ENCODE data around the gene PDE8A. TPM values are rescaled to one million over a fixed set of nuclear protein-coding genes. Genes with fewer than 3 reads are reported as not detected.

PDE8A gene
- total and polyA plus RNA-seq, 2 of the 4 experiments (the other 2 are of a cell fraction), result 32.4 to 35.9 TPM

DNA sequence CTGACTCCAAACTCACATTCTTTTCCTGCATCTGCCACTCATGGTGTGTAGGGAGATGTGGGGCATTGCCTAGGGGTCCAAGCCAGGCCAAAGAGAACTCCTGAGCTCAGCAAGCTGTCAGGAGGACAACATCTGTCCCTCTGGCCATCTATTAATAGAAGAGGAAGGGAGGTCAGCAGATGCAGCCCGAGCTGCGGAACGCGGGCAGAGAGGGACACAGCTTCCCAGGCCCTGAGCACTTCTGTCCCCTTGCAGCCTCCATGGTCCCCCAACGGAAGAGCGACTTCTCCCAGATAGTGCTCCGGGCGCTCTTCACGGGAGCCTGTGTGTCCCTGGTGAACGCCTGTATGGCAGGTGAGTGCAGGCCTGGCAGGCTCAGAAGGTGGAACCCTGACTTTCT is 37.3 kb upstream of the PDE8A start:
- intact Hi-C loops (cut with micrococcal nuclease), result no loop called here
- in situ Hi-C loops (cut with MboI; ENCODE audit: low sequenced_read_pairs), result no loop called here

More for the DNA sequence above, 37.3 kb upstream of the PDE8A start:
- DNase-seq (no peak), ATAC-seq (ENCODE audit: low read depth) (no peak)
- H4K8ac ChIP-seq (ENCODE audit: low read depth in 2 of 2, low read length in 2 of 2), result no peak overlapping the region
- H3K4me2 ChIP-seq (ENCODE audit: low read depth, low read length), result no peak overlapping the region
- H3K36me3 ChIP-seq (ENCODE audit: control insufficient read depth, insufficient read depth, low read length), result no peaks in the 10 kb centered on the region
- no peaks in the 10 kb centered on the region; a peak in 1 of 4 replicates for H3K79me1 ChIP-seq (ENCODE audit: low read depth in 1 of 2, low read length in 2 of 2)
- H3K18ac ChIP-seq (ENCODE audit: low read depth, low read length), result no peak overlapping the region
- WGBS, 2 experiments (ENCODE audit: extremely low coverage in 2 of 2, insufficient read length in 1 of 2), result 100% methylated on average over 1 of the region's 10 CpGs; no CpG with 5 or more reads in 1 of the 2 experiments
- H3K56ac ChIP-seq (ENCODE audit: extremely low read depth, insufficient read depth, low read length), result no peak overlapping the region
- peaks cover 15% of the 10 kb centered on the region; the same call in 1 of the 2 replicates for H3K9me1 ChIP-seq (ENCODE audit: insufficient read depth, low read length)
- no peak overlapping the region for H2AFZ ChIP-seq (replicated peaks; ENCODE audit: low read length, poor library complexity)
- H3K23ac ChIP-seq (ENCODE audit: low read depth, low read length), result no peak overlapping the region
- no peak overlapping the region for H2AK5ac ChIP-seq (ENCODE audit: low read depth, low read length)
- no peak overlapping the region for H2BK15ac ChIP-seq (ENCODE audit: low read depth, low read length)
- H2BK20ac ChIP-seq (ENCODE audit: low read depth, low read length), result no peak overlapping the region
- H3K27me3 ChIP-seq (ENCODE audit: control insufficient read depth, insufficient read depth, low read length), result no peaks in the 10 kb centered on the region
- H3K4ac ChIP-seq (ENCODE audit: low read depth, low read length), result no peak overlapping the region
- no peaks in the 10 kb centered on the region for H4K20me1 ChIP-seq (ENCODE audit: insufficient read depth, low read length)
- POLR2A ChIA-PET (ENCODE audit: unreplicated experiment), result no interaction called here
- no peak overlapping the region for H2BK120ac ChIP-seq (ENCODE audit: low read depth, low read length)
- H3K9me3 ChIP-seq (ENCODE audit: control insufficient read depth, insufficient read depth, low read length), result no peaks in the 10 kb centered on the region
- H2BK5ac ChIP-seq (ENCODE audit: low read depth, low read length, poor library complexity, severe bottlenecking), result no peak overlapping the region
- dilution Hi-C loops (cut with HindIII; ENCODE audit: low sequenced_read_pairs, unreplicated experiment), result no loop called here
- H3K27ac ChIP-seq (ENCODE audit: insufficient read depth, low read length), result no peak overlapping the region
- no peak overlapping the region for H3K9ac ChIP-seq (ENCODE audit: low read depth, low read length)
- H3K4me1 ChIP-seq (ENCODE audit: control insufficient read depth, insufficient read depth, low read length), result peaks cover 6% of the 10 kb centered on the region; the same call in 1 of the 2 replicates
- CTCF ChIA-PET, result interaction anchor here (1.0 kb wide), 1 partner anchor 11 kb away, joined by 4 read pairs; no protein-coding TSS in a partner anchor
- no peak overlapping the region for H3K4me3 ChIP-seq (ENCODE audit: insufficient read depth, low read depth, low read length)
- TF ChIP-seq MAFK (IDR thresholded peaks at IDR 0.05; ENCODE audit: low read depth, low read length) (no peak), CHD1 (IDR thresholded peaks at IDR 0.05; ENCODE audit: low read depth, low read length) (no peak), NFE2L2 (IDR thresholded peaks at IDR 0.05; ENCODE audit: low read depth, low read length) (no peak), RCOR1 (IDR thresholded peaks at IDR 0.05; ENCODE audit: insufficient replicate concordance, low read length) (no peak), FOS (IDR thresholded peaks at IDR 0.05; ENCODE audit: low read depth, low read length) (no peak), POLR2A (IDR thresholded peaks at IDR 0.05; ENCODE audit: low read depth, low read length) (no peak), BHLHE40 (IDR thresholded peaks at IDR 0.05; ENCODE audit: low read depth, low read length) (no peak), MAZ (IDR thresholded peaks at IDR 0.05; ENCODE audit: borderline replicate concordance, low read depth, low read length) (no peak), RAD21 (IDR thresholded peaks at IDR 0.05; ENCODE audit: low read length) (no peak), SMC3 (IDR thresholded peaks at IDR 0.05; ENCODE audit: low read depth, low read length) (no peak), MXI1 (IDR thresholded peaks at IDR 0.05; ENCODE audit: borderline replicate concordance, low read depth, low read length) (no peak)
- TF ChIP-seq, protein P1, sequence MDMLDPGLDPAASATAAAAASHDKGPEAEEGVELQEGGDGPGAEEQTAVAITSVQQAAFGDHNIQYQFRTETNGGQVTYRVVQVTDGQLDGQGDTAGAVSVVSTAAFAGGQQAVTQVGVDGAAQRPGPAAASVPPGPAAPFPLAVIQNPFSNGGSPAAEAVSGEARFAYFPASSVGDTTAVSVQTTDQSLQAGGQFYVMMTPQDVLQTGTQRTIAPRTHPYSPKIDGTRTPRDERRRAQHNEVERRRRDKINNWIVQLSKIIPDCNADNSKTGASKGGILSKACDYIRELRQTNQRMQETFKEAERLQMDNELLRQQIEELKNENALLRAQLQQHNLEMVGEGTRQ (IDR thresholded peaks at IDR 0.05; ENCODE audit: low read depth, low read length), result no peak
- H2AK9ac ChIP-seq (replicated peaks; ENCODE audit: low read depth, low read length, poor library complexity), result no peak overlapping the region
- no peak overlapping the region for H4K5ac ChIP-seq (ENCODE audit: low read depth, low read length)
- H3K14ac ChIP-seq (replicated peaks; ENCODE audit: low read depth, low read length), result no peak overlapping the region
- no peak overlapping the region for H4K91ac ChIP-seq (ENCODE audit: insufficient read depth, low read depth, low read length)
- BruUV-seq (replicated peaks), result no TSS peak
